Dedifferentiated amniotic fluid mesenchymal stem cell (primary cell): ENCODE results near the gene ARHGAP44.

ENCODE experiments used
- DNase-seq: peaks from one replicate; pipeline ENCODE4 v3.0.0-alpha.2; 2016; ENCODE audit errors: extremely low spot score

The ARHGAP44 gene

GRCh38 chr17:12898110-12898509 is 108.8 kb downstream of the ARHGAP44 start:
- no peak for DNase-seq

DNA sequence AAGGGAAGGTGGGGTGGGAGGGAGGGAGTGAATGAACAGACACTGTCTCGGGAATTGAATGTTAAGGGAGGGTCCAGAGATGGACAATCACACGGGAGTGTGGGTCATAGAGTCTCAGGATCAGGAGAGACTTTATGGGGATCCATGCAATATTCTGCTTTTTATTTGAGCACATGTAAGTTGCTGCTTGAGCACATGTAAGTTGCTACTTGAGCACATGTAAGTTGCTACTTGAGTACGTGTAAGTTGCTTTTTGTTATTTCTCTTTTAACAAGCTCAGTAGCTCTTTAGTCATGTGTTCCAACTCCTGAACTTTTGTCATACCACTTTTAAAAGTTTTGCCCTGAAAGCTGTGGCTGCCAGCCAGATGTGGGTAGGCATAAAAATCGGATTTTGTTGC is 110.3 kb downstream of the ARHGAP44 start:
- DNase-seq, result no peak

DNA sequence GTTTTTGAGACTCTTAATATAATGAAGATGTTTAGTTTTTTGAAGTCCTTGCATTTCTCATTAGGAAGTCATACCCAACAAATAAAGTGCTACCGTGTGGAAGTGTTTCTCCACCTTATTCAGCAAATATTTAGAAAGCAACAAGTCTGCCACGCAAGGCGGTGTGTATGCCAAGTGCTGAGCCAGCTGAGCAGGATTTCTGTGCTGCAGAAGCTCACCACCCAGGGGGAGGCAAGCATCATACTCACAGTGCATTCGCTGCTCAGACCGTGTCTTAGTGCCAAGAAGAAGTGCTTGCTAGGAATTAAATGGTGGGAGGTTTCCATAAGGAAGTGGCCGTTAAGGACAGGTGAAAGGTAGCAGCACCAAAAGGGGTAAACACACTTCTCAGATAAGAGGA is 111.2 kb downstream of the ARHGAP44 start:
- DNase-seq, result no peak

- no peak for DNase-seq
These were observed 112.7 kb downstream of the ARHGAP44 start for GRCh38 chr17:12902046-12902445.

GRCh38 chr17:12907477-12907876 is 118.2 kb downstream of the ARHGAP44 start:
- DNase-seq, result no peak

GRCh38 chr17:12909046-12909445 is 119.7 kb downstream of the ARHGAP44 start:
- DNase-seq, result no peak

GRCh38 chr17:12909511-12909910 is 120.2 kb downstream of the ARHGAP44 start:
- DNase-seq, result no peak

DNA sequence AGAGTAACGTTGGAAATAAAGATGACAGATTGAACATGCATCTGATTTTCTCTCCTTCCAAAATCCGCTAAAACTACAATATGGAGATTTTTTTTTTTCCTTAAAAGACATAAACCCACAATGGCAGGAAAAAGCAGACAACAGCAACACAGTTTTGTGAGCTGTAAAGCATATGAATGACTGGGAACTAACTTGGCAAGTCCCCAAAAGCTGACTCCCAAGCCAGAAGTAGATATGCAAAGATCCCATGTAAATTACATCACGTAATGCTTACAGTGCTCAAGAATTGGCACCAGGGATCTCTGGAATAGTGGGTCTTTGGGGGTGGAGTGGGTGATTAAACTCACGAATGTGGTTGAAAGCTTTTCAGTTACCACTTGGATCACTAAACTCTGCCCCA is 121.9 kb downstream of the ARHGAP44 start:
- DNase-seq, result no peak

- DNase-seq, result no peak
These were observed 128.1 kb downstream of the ARHGAP44 start for GRCh38 chr17:12917399-12917798.

- DNase-seq, result no peak
These were observed 128.8 kb downstream of the ARHGAP44 start for GRCh38 chr17:12918142-12918541.

DNA sequence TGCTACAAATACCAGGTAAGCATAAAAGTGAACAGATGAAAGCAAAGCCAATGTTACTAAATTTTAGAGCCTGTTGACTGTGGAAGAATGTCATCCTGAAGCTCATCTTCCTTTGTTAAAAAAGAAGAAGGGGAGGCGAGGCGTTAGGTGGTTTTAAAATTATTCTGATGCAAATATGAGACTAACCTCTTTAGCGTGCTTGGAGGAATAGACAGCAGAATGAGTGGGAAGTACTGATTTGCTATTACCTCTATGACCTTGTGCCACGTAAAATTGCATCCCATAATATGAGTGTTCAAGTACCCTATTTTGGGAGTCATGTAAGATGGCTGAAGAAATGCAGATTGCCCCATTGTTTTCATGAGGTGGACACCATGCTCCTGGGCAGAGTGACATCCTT is 132.8 kb downstream of the ARHGAP44 start:
- DNase-seq, result no peak

GRCh38 chr17:12924614-12925013 is 135.3 kb downstream of the ARHGAP44 start:
- no peak for DNase-seq

- no peak for DNase-seq
These were observed 137.7 kb downstream of the ARHGAP44 start for GRCh38 chr17:12927001-12927400.

DNA sequence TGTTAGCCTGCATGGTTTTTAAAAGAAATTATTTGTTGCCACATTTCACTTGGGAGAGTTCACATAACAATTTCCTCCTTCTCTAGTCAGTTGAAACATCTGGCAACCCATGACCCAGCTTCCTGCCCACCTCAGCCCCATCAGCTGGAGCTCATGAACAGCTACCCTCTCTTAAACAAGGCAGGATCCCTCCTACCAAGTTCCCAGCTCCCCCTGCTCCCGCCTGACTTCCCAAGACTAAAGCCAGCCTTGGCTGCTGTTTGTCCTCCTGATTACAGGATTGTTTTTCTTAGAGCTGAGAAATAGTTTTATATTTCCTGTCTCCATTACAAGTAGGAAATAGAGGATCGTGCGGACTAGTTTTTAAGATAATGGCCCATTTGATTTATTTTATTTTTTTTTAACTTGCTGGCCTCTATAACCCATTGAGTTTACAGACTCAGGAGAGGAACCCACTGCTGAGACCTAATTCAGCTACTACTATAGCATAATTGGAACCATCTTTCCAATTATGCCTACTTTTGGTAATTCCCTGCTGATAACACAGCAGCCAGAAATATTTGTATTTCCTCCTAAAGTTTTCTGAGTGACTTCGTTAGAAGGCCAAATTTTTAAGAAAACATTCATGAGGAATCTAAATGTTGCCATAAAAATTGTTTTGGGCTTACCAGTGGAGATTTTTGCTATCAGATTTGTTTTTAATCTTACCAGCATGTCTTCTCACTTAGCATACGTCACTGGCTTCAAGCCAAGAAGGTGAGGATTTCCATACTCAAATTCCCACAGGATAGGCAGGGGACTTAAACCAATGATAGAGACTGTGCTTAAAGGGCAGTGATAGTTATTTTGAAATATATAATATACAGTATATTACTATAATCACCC is 138.5 kb downstream of the ARHGAP44 start:
- no peak for DNase-seq

GRCh38 chr17:12928736-12929135 is 139.4 kb downstream of the ARHGAP44 start:
- no peak for DNase-seq

DNA sequence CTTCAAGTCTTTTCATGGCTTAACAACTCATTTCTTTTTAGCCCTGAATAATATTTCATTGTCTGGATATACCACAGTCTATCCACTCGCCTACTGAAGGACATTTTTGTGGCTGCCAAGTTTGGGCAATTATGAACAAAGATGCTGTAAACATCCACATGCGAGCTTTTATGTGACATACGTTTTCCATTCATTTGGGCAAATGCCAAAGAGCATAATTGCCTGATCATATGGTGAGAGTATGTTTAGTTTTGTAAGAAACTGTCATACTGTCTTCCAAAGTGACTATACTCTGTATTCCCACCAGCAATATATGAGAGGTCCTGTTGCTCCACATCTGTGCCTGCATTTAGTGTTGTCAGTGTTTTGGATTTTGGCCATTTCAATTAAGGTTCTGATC is 147.2 kb downstream of the ARHGAP44 start:
- DNase-seq, result no peak

DNA sequence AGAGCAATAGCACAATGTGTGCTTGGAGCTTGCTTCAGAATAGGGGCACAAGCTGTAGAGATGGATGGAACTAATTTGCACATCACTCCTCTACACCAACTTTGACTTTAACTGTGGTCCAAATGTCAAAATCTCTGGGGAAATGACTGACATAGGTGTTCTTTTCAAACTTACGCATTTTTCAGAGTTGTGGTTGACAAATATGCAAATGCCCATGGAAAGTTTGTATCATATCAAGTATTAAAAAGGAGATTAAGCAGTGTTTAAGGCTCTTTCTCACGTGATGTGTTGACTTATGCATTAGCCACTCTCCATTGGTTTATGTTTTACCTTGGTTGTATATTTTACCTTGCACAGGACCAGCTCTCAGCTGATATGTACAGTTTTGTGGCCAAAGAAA is 151.4 kb downstream of the ARHGAP44 start:
- DNase-seq, result no peak

DNA sequence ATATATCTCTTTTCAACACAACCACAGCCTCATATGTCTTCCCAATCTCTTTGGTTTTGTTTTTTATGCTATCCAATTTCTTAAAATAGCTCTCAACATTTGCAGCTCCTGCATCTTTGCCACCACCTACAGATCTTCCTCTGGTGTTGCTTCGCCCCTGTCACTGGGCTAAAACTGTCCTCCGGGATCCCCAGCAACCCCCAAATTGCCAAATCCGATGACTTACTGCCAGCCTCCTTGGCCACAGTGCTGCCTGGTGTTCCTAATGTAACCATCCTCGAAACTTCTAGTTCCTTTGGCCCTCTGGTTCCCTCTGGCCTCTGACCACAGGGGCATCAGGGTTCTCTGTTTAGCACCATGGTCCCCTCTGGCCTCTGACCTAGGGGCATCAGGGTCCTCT is 157.7 kb downstream of the ARHGAP44 start:
- no peak for DNase-seq

DNA sequence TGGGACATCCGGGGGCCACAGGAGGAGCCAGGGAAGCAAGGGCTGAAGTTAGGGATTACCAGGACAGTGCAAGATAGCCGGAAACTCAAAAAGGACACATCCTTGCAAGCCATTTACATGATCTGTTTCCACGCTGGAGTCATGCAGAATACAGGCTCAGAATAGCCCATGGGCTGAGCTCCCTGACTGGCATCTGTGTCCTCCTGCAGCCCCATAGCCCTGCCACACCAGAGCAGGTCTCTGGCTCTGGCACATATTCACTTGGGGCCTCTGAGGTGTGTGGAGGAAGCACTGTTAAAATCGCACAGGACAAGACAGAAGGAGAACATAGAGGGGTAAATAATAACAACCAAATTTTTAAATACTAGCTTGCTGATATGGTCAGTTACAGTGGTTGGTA is 162.7 kb downstream of the ARHGAP44 start:
- no peak for DNase-seq

- no peak for DNase-seq
These were observed 163.9 kb downstream of the ARHGAP44 start for GRCh38 chr17:12953156-12953555.

GRCh38 chr17:12955521-12955920 is 166.2 kb downstream of the ARHGAP44 start:
- no peak for DNase-seq

GRCh38 chr17:12958786-12959185 is 169.5 kb downstream of the ARHGAP44 start:
- no peak for DNase-seq

DNA sequence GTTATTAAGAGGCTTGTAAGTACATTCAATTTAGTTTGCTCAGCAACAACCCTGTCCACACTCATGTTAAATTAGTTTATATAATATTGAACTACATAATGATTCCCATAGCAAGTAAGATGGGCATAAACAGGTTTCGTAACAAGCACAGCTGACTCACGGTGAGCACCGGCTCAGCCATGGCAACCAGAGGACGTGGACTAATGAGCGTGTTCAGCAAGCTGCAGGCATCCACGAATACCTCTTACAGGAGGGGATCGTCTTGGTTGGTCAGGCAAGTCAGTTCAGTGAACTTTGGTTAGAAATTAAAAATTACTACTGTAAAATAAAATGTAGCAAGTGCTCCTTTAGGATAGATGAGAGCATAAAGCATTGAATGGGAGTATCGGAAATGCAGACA is 170.1 kb downstream of the ARHGAP44 start:
- no peak for DNase-seq

GRCh38 chr17:12961655-12962054 is 172.4 kb downstream of the ARHGAP44 start:
- no peak for DNase-seq
